A549 (cell line): ENCODE data around the gene PEX11B. TPM values are rescaled to one million over a fixed set of nuclear protein-coding genes. Genes with fewer than 3 reads are reported as not detected.

Source experiments
- ATAC-seq, 2 experiments: fragments of 200-7000 bp in 1 of 2; fragments of >200 bp in 1 of 2; cut with Nextera tagmentation in 1 of 2; cut with Tn5 transposase in 1 of 2; 3 replicates each; pipeline versions ENCODE4 v1.8.0 to v1.9.1; 2018 to 2020; ENCODE audit warnings: mild to moderate bottlenecking in 1 of 2, moderate library complexity in 1 of 2
- CTCF ChIA-PET: fragments of 300-600 bp; sonication (Branson Sonifier 250); formaldehyde crosslinking; extraction: SDS; loops from one replicate; lab custom pipeline; 2021; ENCODE audit warnings: antibody characterized with exemption, inconsistent platforms; lab: Yijun Ruan, JAX
- POLR2A ChIA-PET: fragments of 350-600 bp; formaldehyde crosslinking; extraction: SDS; loops from one replicate; lab custom pipeline; 2021; ENCODE audit warnings: antibody characterized with exemption, inconsistent platforms; lab: Yijun Ruan, JAX
- DNase-seq, 2 experiments: peaks; one replicate each; pipeline versions ENCODE4 v3.0.0 to v3.0.0-alpha.2; 2011 to 2016; ENCODE audit warnings: low read depth in 1 of 2, low spot score in 1 of 2
- FAIRE-seq: peaks from 2 replicates; lab custom pipeline; 2011; peaks lifted over from hg19 to GRCh38; lab: Jason Lieb, UNC
- H3K27ac ChIP-seq, 2 experiments: fragments of >200 bp; sonication (Bioruptor Twin); formaldehyde crosslinking; 3 replicates each; pipeline ENCODE4 v1.5.1; 2016 to 2017
- H3K4me1 ChIP-seq: fragments of >200 bp; sonication (Bioruptor Twin); formaldehyde crosslinking; 3 replicates; pipeline ENCODE4 v1.6.1; 2016
- H3K4me2 ChIP-seq: fragments of >200 bp; sonication (Bioruptor Twin); formaldehyde crosslinking; 3 replicates; pipeline ENCODE4 v1.6.1; 2016
- H3K4me3 ChIP-seq: fragments of >200 bp; sonication (Bioruptor Twin); formaldehyde crosslinking; 3 replicates; pipeline ENCODE4 v1.5.1; 2016
- H3K9me3 ChIP-seq: fragments of >200 bp; sonication (Bioruptor Twin); formaldehyde crosslinking; 3 replicates; pipeline ENCODE4 v1.6.1; 2016
- CHD2 ChIP-seq: fragments of 150-350 bp; IDR thresholded peaks from 2 replicates; pipeline ENCODE4 v1.6.1; 2014; ENCODE audit warnings: low read length; ENCODE audit not compliant: partially characterized antibody
- EHF ChIP-seq: fragments of 250-450 bp; sonication (Bioruptor Pico); IDR thresholded peaks from 2 replicates; pipeline ENCODE4 v1.5.0; 2020; ENCODE audit warnings: mild to moderate bottlenecking
- FOXS1 ChIP-seq: fragments of 250-450 bp; sonication (Bioruptor Pico); IDR thresholded peaks from 2 replicates; pipeline ENCODE4 v1.5.0; 2020; ENCODE audit warnings: mild to moderate bottlenecking, moderate library complexity
- GATA3 ChIP-seq: IDR thresholded peaks from 2 replicates; pipeline ENCODE4 v1.6.1; 2012; ENCODE audit warnings: borderline replicate concordance
- HOXA7 ChIP-seq: fragments of 250-450 bp; sonication (Bioruptor Pico); IDR thresholded peaks from 2 replicates; pipeline ENCODE4 v1.5.0; 2020; ENCODE audit warnings: mild to moderate bottlenecking, moderate library complexity
- JUN ChIP-seq, 2 experiments: fragments of >200 bp; sonication (Bioruptor Twin); formaldehyde crosslinking; IDR thresholded peaks; 2 replicates in 1 of 2; 3 replicates in 1 of 2; pipeline ENCODE4 v1.6.1; 2016 to 2017
- KDM5A ChIP-seq: fragments of 200-600 bp; sonication (generic); IDR thresholded peaks from 2 replicates; pipeline ENCODE4 v1.6.1; 2016; ENCODE audit warnings: antibody characterized with exemption, mild to moderate bottlenecking
- MAFK ChIP-seq: fragments of 450-650 bp; IDR thresholded peaks from 2 replicates; pipeline ENCODE4 v1.6.1; 2014; ENCODE audit not compliant: partially characterized antibody
- MAX ChIP-seq: IDR thresholded peaks from 2 replicates; pipeline ENCODE4 v1.6.1; 2012
- MAZ ChIP-seq: fragments of 150-350 bp; IDR thresholded peaks from 2 replicates; pipeline ENCODE4 v1.6.1; 2014; ENCODE audit warnings: antibody characterized with exemption, low read depth, low read length, borderline replicate concordance
- MYC ChIP-seq: IDR thresholded peaks from 2 replicates; pipeline ENCODE4 v1.6.1; 2012; ENCODE audit warnings: mild to moderate bottlenecking, inconsistent platforms, low read length, improper control_type of control experiment, borderline replicate concordance
- NR3C1 ChIP-seq: fragments of >200 bp; sonication (Bioruptor Twin); formaldehyde crosslinking; IDR thresholded peaks from 3 replicates; pipeline ENCODE4 v1.6.1; 2017
- PBX3 ChIP-seq: IDR thresholded peaks from 2 replicates; pipeline ENCODE4 v1.6.1; 2012
- PHF8 ChIP-seq: fragments of 200-600 bp; sonication (generic); IDR thresholded peaks from 2 replicates; pipeline ENCODE4 v1.6.1; 2016; ENCODE audit warnings: low read depth, mild to moderate bottlenecking, antibody characterized with exemption, moderate library complexity, borderline replicate concordance
- POLR2A ChIP-seq: IDR thresholded peaks from 2 replicates; pipeline ENCODE4 v1.6.1; 2012; ENCODE audit warnings: mild to moderate bottlenecking, low read length
- ZFP36 ChIP-seq: fragments of 450-650 bp; IDR thresholded peaks from 2 replicates; pipeline ENCODE4 v1.6.1; 2014; ENCODE audit warnings: borderline replicate concordance; ENCODE audit not compliant: partially characterized antibody
- ZNF302 ChIP-seq: fragments of 250-450 bp; sonication (Bioruptor Pico); IDR thresholded peaks from 2 replicates; pipeline ENCODE4 v1.9.0; 2021; ENCODE audit warnings: inconsistent platforms, mild to moderate bottlenecking, moderate library complexity
- ZSCAN20 ChIP-seq: fragments of 250-450 bp; sonication (Bioruptor Pico); IDR thresholded peaks from 2 replicates; pipeline ENCODE4 v1.8.0; 2022; ENCODE audit warnings: mild to moderate bottlenecking, moderate library complexity
- WGBS: methylation state at CpG from one replicate; pipeline ENCODE4 v1.1.6; 2017; ENCODE audit errors: missing lambda C conversion rate; 5-methylcytosine and 5-hydroxymethylcytosine counted together
- polyA plus RNA-seq, 4 experiments: library from polyadenylated mRNA; depleted of rRNA in 3 of 4; stranded (reverse); fragments of >200 nt; fragmentation: RNase III in 1 of 4; extraction: RNeasy Plus Mini Kit Qiagen cat#74134 plus additional on column Dnase treatment in 1 of 4; gene quantifications; 2 replicates in 3 of 4; 3 replicates in 1 of 4; pipeline ENCODE4 v1.2.3, GENCODE V29; 2011 to 2017
- TF ChIP-seq, protein P1 (sequence below): IDR thresholded peaks from 2 replicates; pipeline ENCODE4 v1.6.1; 2012; ENCODE audit warnings: low read depth, borderline replicate concordance
- TF ChIP-seq, protein P2 (sequence below): fragments of 200-600 bp; sonication (generic); IDR thresholded peaks from 2 replicates; pipeline ENCODE4 v1.6.1; 2016; ENCODE audit warnings: antibody characterized with exemption, mild to moderate bottlenecking, moderate library complexity
- TF ChIP-seq, protein P3 (sequence below): fragments of 250-450 bp; sonication (Bioruptor Pico); IDR thresholded peaks from 2 replicates; pipeline ENCODE4 v1.5.0; 2021; ENCODE audit warnings: mild to moderate bottlenecking, moderate library complexity, borderline replicate concordance
- TF ChIP-seq, protein P4 (sequence below): fragments of >200 bp; sonication (Bioruptor Twin); formaldehyde crosslinking; IDR thresholded peaks from 3 replicates; pipeline ENCODE4 v1.6.1; 2016

The PEX11B gene
- polyA plus RNA-seq, 2 of the 4 experiments (the other 2 are of a cell fraction), result 13.9 to 40.6 TPM

GRCh38 chr1:145958734-145959133 lies 40.2 kb upstream of the PEX11B start:
- ChIA-PET POLR2A (interaction anchor here (1.0 to 3.8 kb wide), 5 partner anchors 18 to 113 kb away, joined by 4 to 62 read pairs (median 9); partner anchors contain the start of genes NUDT17 and RBM8A), CTCF (interaction anchor here (0.6 to 4.1 kb wide), 11 partner anchors 15 to 113 kb away, joined by 3 to 18 read pairs (median 4); partner anchors contain the start of genes ITGA10, NUDT17 and RBM8A)
- TF ChIP-seq ZSCAN20 (CRISPR knock-in tag) (no peak), MAFK (no peak), KDM5A (no peak), MAX (no peak), EHF (CRISPR knock-in tag) (no peak), ZNF302 (no peak), ZFP36 (no peak), MAZ (no peak), FOXS1 (CRISPR knock-in tag) (no peak), NR3C1 (no peak), HOXA7 (CRISPR knock-in tag) (no peak)
- TF ChIP-seq, protein P1, sequence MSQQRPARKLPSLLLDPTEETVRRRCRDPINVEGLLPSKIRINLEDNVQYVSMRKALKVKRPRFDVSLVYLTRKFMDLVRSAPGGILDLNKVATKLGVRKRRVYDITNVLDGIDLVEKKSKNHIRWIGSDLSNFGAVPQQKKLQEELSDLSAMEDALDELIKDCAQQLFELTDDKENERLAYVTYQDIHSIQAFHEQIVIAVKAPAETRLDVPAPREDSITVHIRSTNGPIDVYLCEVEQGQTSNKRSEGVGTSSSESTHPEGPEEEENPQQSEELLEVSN, result no peak
- TF ChIP-seq, protein P2, sequence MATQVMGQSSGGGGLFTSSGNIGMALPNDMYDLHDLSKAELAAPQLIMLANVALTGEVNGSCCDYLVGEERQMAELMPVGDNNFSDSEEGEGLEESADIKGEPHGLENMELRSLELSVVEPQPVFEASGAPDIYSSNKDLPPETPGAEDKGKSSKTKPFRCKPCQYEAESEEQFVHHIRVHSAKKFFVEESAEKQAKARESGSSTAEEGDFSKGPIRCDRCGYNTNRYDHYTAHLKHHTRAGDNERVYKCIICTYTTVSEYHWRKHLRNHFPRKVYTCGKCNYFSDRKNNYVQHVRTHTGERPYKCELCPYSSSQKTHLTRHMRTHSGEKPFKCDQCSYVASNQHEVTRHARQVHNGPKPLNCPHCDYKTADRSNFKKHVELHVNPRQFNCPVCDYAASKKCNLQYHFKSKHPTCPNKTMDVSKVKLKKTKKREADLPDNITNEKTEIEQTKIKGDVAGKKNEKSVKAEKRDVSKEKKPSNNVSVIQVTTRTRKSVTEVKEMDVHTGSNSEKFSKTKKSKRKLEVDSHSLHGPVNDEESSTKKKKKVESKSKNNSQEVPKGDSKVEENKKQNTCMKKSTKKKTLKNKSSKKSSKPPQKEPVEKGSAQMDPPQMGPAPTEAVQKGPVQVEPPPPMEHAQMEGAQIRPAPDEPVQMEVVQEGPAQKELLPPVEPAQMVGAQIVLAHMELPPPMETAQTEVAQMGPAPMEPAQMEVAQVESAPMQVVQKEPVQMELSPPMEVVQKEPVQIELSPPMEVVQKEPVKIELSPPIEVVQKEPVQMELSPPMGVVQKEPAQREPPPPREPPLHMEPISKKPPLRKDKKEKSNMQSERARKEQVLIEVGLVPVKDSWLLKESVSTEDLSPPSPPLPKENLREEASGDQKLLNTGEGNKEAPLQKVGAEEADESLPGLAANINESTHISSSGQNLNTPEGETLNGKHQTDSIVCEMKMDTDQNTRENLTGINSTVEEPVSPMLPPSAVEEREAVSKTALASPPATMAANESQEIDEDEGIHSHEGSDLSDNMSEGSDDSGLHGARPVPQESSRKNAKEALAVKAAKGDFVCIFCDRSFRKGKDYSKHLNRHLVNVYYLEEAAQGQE, result no peak
- TF ChIP-seq, protein P3, sequence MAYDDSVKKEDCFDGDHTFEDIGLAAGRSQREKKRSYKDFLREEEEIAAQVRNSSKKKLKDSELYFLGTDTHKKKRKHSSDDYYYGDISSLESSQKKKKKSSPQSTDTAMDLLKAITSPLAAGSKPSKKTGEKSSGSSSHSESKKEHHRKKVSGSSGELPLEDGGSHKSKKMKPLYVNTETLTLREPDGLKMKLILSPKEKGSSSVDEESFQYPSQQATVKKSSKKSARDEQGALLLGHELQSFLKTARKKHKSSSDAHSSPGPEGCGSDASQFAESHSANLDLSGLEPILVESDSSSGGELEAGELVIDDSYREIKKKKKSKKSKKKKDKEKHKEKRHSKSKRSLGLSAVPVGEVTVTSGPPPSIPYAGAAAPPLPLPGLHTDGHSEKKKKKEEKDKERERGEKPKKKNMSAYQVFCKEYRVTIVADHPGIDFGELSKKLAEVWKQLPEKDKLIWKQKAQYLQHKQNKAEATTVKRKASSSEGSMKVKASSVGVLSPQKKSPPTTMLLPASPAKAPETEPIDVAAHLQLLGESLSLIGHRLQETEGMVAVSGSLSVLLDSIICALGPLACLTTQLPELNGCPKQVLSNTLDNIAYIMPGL (CRISPR knock-in tag), result no peak
- Histone ChIP-seq H3K4me3 (no peak overlapping the region), H3K27ac (no peak overlapping the region), H3K4me1 (peaks cover 53% of the 10 kb centered on the region), H3K4me2 (peak overlapping the region; percentile 74; the same call in 2 of the 3 replicates), H3K9me3 (no peaks in the 10 kb centered on the region)
- DNase-seq (no peak), FAIRE-seq (no peak), ATAC-seq (no peak)

DNA sequence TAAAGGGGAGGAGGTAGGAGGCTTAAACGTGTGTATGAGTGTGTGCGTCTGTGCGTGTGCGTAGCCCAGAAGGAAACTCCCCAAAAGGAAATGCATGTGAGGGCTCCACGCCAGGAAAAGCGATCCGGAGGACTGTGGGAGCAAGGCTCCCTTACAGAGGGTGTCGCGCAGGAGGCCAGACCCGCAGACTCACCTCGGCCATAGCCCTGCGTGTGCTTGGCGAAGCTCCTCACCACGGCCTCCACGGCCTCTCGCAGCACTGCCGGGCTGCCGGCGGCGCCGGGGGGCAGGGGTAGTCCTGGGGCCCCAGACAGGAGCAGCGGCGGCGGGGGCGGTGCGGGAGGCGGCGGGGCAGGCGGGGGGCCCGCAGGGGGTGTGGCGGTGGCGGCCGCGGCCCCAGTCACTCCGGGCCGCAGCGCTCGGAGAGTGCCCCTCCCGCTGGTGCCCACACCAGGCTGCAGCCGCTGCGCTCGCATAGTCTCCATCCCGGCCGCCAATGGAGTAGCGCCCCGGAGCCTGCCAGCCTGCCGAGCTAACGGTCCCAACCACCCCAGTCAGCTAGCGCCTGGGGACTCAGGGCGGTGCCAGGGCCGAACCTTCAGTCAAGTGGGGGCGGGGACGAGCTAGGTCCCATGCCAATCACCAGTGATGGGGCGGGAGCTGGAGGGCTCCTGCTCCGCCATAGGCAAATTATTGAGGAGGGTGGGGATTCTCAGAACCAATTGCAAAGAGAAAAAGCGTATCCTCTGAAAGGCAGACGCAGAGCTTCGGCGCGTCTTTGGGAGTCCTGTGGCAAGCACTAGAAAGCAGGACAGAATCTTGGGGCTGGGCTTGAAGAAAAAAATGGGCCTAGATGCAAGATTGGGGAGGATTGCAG lies 39.2 kb upstream of the PEX11B start, which contains the start of gene LIX1L:
LIX1L (minus strand) TSS at position 575 of the 877 bp plus-strand sequence; CDS start at position 485, 90 bp downstream.
- Histone ChIP-seq H3K4me3 (peak within 1 kb of the TSS; percentile 68), H3K27ac (peak within 1 kb of the TSS; percentile 91 to 97), H3K4me1 (peaks cover 42% of the 10 kb centered on the region), H3K4me2 (peak within 1 kb of the TSS; percentile 95), H3K9me3 (no peaks in the 10 kb centered on the region)
- TF ChIP-seq CHD2 (peak; percentile 41), GATA3 (no peak), PBX3 (peak; percentile 94), POLR2A (peak; percentile 66), JUN (IDR thresholded peaks at IDR 0.05) (peak; percentile 55 to 73; a peak in 2 of 5 replicates), MAX (peak; percentile 69), MYC (no peak), PHF8 (peak; percentile 58; the same call in 1 of the 2 replicates)
- TF ChIP-seq, protein P4, sequence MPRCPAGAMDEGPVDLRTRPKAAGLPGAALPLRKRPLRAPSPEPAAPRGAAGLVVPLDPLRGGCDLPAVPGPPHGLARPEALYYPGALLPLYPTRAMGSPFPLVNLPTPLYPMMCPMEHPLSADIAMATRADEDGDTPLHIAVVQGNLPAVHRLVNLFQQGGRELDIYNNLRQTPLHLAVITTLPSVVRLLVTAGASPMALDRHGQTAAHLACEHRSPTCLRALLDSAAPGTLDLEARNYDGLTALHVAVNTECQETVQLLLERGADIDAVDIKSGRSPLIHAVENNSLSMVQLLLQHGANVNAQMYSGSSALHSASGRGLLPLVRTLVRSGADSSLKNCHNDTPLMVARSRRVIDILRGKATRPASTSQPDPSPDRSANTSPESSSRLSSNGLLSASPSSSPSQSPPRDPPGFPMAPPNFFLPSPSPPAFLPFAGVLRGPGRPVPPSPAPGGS, result peak; percentile 67; the same call in 1 of the 3 replicates
- under 1% methylated on average over 25 of the region's 60 CpGs for WGBS
- ATAC-seq (peak; percentile 82 to 89), FAIRE-seq (no peak), DNase-seq (peak; percentile 95 to 97)
- ChIA-PET CTCF (interaction anchor here (0.6 to 4.1 kb wide), 13 partner anchors 9 to 112 kb away, joined by 3 to 18 read pairs (median 4); partner anchors contain the start of genes ITGA10, NUDT17 and RBM8A), POLR2A (interaction anchor here (0.6 to 3.8 kb wide), 15 partner anchors 16 to 134 kb away, joined by 3 to 62 read pairs (median 4); partner anchors contain the start of genes NUDT17, PEX11B, PIAS3 and RBM8A)
